ENCODE data around the gene MTFP1. TPM values are rescaled to one million over a fixed set of nuclear protein-coding genes. Genes with fewer than 3 reads are reported as not detected.

The MTFP1 gene
- total and polyA plus RNA-seq, 9 of the 15 experiments (the other 6 are each of a cell fraction or from before 2014, with no cell fraction given), result 10.7 to 52.0 (median 30.1) TPM

DNA sequence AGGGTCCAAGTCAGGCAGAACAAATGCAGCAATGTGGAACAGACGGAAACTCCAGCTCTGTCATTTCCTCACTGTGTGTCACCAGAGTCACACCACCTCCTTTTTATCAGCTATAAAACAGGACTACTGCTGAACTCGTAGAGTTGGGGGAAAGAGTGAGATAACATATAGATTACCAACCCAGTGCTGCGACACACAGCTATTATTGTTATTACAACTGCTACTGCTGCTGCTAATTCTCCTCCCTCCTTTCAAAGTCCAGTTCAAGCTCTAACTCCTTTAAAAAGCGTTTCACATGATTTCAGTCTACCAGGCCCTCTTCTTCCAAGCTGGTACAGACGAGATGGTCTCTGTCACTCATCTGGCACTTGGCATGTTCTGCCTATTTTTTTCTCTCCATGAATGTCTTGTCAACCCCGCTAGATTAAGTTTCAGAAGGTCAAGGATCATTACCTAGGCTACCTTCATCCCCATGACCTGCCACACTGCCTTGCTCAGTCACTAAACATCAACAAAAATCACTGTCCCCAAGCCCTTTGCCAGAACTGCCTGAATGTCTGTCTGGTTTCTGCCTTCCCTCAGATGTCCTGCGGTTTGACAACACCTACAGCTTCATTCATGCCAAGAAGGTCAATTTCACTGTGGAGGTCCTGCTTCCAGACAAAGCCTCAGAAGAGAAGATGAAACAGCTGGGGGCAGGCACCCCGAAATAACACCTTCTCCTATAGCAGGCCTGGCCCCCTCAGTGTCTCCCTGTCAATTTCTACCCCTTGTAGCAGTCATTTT lies 3.7 kb upstream of the MTFP1 start (continued):
- TF ChIP-seq, protein P1, sequence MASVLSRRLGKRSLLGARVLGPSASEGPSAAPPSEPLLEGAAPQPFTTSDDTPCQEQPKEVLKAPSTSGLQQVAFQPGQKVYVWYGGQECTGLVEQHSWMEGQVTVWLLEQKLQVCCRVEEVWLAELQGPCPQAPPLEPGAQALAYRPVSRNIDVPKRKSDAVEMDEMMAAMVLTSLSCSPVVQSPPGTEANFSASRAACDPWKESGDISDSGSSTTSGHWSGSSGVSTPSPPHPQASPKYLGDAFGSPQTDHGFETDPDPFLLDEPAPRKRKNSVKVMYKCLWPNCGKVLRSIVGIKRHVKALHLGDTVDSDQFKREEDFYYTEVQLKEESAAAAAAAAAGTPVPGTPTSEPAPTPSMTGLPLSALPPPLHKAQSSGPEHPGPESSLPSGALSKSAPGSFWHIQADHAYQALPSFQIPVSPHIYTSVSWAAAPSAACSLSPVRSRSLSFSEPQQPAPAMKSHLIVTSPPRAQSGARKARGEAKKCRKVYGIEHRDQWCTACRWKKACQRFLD (CRISPR knock-in tag; IDR thresholded peaks at IDR 0.05), result no peak; the same call in 1 of the 2 replicates
- TF ChIP-seq, protein P2, sequence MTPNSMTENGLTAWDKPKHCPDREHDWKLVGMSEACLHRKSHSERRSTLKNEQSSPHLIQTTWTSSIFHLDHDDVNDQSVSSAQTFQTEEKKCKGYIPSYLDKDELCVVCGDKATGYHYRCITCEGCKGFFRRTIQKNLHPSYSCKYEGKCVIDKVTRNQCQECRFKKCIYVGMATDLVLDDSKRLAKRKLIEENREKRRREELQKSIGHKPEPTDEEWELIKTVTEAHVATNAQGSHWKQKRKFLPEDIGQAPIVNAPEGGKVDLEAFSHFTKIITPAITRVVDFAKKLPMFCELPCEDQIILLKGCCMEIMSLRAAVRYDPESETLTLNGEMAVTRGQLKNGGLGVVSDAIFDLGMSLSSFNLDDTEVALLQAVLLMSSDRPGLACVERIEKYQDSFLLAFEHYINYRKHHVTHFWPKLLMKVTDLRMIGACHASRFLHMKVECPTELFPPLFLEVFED (CRISPR knock-in tag; conservative IDR thresholded peaks at IDR 0.05), result no peak
- TF ChIP-seq MECOM (CRISPR knock-in tag; IDR thresholded peaks at IDR 0.05) (no peak), SMAD1 (IDR thresholded peaks at IDR 0.05; ENCODE audit: low read depth, low read length, partially characterized antibody) (no peak), CBFA2T3 (IDR thresholded peaks at IDR 0.05) (peak; percentile 92), EP300 (IDR thresholded peaks at IDR 0.05; ENCODE audit: low read length) (peak; percentile 88), ILF3 (IDR thresholded peaks at IDR 0.05; ENCODE audit: borderline replicate concordance) (no peak), HNRNPH1 (optimal IDR thresholded peaks at IDR 0.05; ENCODE audit: low read depth, low read length) (no peak), STAG1 (CRISPR knock-in tag; IDR thresholded peaks at IDR 0.05; ENCODE audit: borderline replicate concordance) (no peak), ZNF586 (CRISPR knock-in tag; conservative IDR thresholded peaks at IDR 0.05) (no peak), NFXL1 (CRISPR knock-in tag; IDR thresholded peaks at IDR 0.05) (no peak), TAF9B (IDR thresholded peaks at IDR 0.05; ENCODE audit: partially characterized antibody) (peak; percentile 47), MCM3 (IDR thresholded peaks at IDR 0.05) (no peak), MEIS2 (IDR thresholded peaks at IDR 0.05; ENCODE audit: partially characterized antibody) (peak; percentile 25), KLF10 (CRISPR knock-in tag; IDR thresholded peaks at IDR 0.05) (no peak), ZNF436 (CRISPR knock-in tag; IDR thresholded peaks at IDR 0.05) (no peak), RBBP5 (IDR thresholded peaks at IDR 0.05; ENCODE audit: borderline replicate concordance, insufficient read depth, low read length, poor library complexity, severe bottlenecking) (no peak)
- TF ChIP-seq, protein P3, sequence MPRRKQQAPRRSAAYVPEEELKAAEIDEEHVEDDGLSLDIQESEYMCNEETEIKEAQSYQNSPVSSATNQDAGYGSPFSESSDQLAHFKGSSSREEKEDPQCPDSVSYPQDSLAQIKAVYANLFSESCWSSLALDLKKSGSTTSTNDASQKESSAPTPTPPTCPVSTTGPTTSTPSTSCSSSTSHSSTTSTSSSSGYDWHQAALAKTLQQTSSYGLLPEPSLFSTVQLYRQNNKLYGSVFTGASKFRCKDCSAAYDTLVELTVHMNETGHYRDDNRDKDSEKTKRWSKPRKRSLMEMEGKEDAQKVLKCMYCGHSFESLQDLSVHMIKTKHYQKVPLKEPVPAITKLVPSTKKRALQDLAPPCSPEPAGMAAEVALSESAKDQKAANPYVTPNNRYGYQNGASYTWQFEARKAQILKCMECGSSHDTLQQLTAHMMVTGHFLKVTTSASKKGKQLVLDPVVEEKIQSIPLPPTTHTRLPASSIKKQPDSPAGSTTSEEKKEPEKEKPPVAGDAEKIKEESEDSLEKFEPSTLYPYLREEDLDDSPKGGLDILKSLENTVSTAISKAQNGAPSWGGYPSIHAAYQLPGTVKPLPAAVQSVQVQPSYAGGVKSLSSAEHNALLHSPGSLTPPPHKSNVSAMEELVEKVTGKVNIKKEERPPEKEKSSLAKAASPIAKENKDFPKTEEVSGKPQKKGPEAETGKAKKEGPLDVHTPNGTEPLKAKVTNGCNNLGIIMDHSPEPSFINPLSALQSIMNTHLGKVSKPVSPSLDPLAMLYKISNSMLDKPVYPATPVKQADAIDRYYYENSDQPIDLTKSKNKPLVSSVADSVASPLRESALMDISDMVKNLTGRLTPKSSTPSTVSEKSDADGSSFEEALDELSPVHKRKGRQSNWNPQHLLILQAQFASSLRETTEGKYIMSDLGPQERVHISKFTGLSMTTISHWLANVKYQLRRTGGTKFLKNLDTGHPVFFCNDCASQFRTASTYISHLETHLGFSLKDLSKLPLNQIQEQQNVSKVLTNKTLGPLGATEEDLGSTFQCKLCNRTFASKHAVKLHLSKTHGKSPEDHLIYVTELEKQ (CRISPR knock-in tag; IDR thresholded peaks at IDR 0.05), result no peak
- TF ChIP-seq, protein P4, sequence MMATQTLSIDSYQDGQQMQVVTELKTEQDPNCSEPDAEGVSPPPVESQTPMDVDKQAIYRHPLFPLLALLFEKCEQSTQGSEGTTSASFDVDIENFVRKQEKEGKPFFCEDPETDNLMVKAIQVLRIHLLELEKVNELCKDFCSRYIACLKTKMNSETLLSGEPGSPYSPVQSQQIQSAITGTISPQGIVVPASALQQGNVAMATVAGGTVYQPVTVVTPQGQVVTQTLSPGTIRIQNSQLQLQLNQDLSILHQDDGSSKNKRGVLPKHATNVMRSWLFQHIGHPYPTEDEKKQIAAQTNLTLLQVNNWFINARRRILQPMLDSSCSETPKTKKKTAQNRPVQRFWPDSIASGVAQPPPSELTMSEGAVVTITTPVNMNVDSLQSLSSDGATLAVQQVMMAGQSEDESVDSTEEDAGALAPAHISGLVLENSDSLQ (IDR thresholded peaks at IDR 0.05), result peak; percentile 58; the same call in 1 of the 2 replicates
- TF ChIP-seq, protein P5, sequence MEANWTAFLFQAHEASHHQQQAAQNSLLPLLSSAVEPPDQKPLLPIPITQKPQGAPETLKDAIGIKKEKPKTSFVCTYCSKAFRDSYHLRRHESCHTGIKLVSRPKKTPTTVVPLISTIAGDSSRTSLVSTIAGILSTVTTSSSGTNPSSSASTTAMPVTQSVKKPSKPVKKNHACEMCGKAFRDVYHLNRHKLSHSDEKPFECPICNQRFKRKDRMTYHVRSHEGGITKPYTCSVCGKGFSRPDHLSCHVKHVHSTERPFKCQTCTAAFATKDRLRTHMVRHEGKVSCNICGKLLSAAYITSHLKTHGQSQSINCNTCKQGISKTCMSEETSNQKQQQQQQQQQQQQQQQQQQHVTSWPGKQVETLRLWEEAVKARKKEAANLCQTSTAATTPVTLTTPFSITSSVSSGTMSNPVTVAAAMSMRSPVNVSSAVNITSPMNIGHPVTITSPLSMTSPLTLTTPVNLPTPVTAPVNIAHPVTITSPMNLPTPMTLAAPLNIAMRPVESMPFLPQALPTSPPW (CRISPR knock-in tag; IDR thresholded peaks at IDR 0.05), result peak; percentile 49; the same call in 1 of the 2 replicates
